ENCODE data around the gene GSPT1. TPM values are rescaled to one million over a fixed set of nuclear protein-coding genes. Genes with fewer than 3 reads are reported as not detected.

The GSPT1 gene
- total RNA-seq, 2 experiments from 2014 or later, result 54.3 to 146 TPM

- no peak for TF ChIP-seq EZH2phosphoT487 (IDR thresholded peaks at IDR 0.05; ENCODE audit: borderline replicate concordance, low read depth, low read length)
- TF ChIP-seq, protein P1, sequence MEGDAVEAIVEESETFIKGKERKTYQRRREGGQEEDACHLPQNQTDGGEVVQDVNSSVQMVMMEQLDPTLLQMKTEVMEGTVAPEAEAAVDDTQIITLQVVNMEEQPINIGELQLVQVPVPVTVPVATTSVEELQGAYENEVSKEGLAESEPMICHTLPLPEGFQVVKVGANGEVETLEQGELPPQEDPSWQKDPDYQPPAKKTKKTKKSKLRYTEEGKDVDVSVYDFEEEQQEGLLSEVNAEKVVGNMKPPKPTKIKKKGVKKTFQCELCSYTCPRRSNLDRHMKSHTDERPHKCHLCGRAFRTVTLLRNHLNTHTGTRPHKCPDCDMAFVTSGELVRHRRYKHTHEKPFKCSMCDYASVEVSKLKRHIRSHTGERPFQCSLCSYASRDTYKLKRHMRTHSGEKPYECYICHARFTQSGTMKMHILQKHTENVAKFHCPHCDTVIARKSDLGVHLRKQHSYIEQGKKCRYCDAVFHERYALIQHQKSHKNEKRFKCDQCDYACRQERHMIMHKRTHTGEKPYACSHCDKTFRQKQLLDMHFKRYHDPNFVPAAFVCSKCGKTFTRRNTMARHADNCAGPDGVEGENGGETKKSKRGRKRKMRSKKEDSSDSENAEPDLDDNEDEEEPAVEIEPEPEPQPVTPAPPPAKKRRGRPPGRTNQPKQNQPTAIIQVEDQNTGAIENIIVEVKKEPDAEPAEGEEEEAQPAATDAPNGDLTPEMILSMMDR (conservative IDR thresholded peaks at IDR 0.05; ENCODE audit: low read length), result no peak
- Histone ChIP-seq H3K9me2 (ENCODE audit: insufficient read depth, low read length) (no peaks in the 10 kb centered on the region), H4K20me1 (ENCODE audit: insufficient read depth, low read length) (0 out of 2 replicates have a peak, but pooled peaks cover 4% of the 10 kb centered on the region), H2AFZ (ENCODE audit: low read length) (no peak overlapping the region), H3K79me2 (ENCODE audit: insufficient read depth, low read depth, low read length) (peaks cover 7% of the 10 kb centered on the region; the same call in 1 of the 2 replicates), H3K27ac (ENCODE audit: low read depth, low read length, poor library complexity, severe bottlenecking) (no peak overlapping the region), H3K9me3 (ENCODE audit: low read length) (no peaks in the 10 kb centered on the region), H3K4me2 (ENCODE audit: low read length) (no peak overlapping the region), H3K4me1 (ENCODE audit: insufficient read depth, low read length, poor library complexity, severe bottlenecking) (peaks cover 6% of the 10 kb centered on the region), H3K36me3 (ENCODE audit: insufficient read depth, low read length) (peaks cover 79% of the 10 kb centered on the region), H3K4me3 (ENCODE audit: low read depth, low read length, poor library complexity, severe bottlenecking) (no peak overlapping the region)
- POLR2A ChIA-PET, result no interaction called here
- CTCF ChIA-PET (ENCODE audit: unreplicated experiment), result no interaction called here
- intact Hi-C loops (cut with micrococcal nuclease; ENCODE audit: unreplicated experiment), result loop anchor here (2.0 to 5.0 kb wide), 2 partner anchors 24 to 197 kb away; no protein-coding TSS in a partner anchor
- no peak for DNase-seq (ENCODE audit: low spot score)
- no TSS peak for BruUV-seq (replicated peaks)
Observed at GRCh38 chr16:11870399-11870798, 45.4 kb downstream of the GSPT1 start.

DNA sequence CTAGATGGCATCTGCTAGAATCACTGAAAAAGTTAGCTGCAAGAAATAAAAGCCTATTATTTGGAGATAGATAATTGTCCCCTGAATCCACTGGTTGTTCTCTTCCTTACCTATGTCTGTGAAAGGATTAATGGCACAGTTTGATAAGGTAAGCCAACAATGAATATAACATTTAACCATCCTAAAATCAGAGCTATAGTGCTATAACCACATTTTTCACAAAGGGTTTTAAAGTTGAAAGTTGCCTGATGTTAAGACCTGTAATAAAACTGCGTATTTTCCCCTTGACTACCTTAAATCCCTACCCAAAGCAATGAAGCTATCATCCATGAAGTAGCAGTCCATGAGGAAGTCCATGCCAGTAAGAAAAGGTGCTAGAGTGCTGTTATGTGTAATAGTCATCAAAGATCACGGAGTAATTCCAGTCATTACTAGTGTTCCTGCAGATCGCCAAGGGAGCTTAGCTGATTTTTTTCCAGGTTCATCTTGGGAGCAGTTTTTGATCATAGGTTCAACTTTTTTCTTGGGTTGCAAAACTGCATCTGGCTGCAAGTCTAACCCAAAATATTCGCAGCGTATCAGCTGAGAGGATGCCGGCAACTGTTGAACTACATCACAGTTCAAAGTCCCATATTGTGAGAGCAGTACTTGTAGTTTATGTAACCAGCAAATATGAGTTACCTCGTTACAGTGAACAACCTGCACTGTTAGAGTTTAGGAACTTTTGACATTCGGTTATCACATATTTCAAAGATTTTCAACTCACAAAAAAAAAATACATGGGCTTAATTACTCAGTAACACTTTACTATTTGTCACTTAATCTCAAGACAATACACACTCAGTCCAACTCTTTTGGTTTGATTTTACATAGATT lies 46.2 kb downstream of the GSPT1 start:
- peaks cover 71% of the 10 kb centered on the region for H3K36me3 ChIP-seq (ENCODE audit: insufficient read depth, low read length)
- no peak for DNase-seq (ENCODE audit: low spot score)
- no TSS peak for BruUV-seq (replicated peaks)

More for the DNA sequence above, 46.2 kb downstream of the GSPT1 start:
- Histone ChIP-seq H3K9me3 (ENCODE audit: low read length) (no peaks in the 10 kb centered on the region), H3K79me2 (ENCODE audit: insufficient read depth, low read depth, low read length) (peaks cover 7% of the 10 kb centered on the region; the same call in 1 of the 2 replicates), H4K20me1 (ENCODE audit: insufficient read depth, low read length) (0 out of 2 replicates have a peak, but pooled peaks cover 4% of the 10 kb centered on the region), H3K4me1 (ENCODE audit: insufficient read depth, low read length, poor library complexity, severe bottlenecking) (peaks cover 11% of the 10 kb centered on the region), H2AFZ (ENCODE audit: low read length) (no peak overlapping the region), H3K4me3 (ENCODE audit: low read depth, low read length, poor library complexity, severe bottlenecking) (no peak overlapping the region), H3K9me2 (ENCODE audit: insufficient read depth, low read length) (no peaks in the 10 kb centered on the region), H3K4me2 (ENCODE audit: low read length) (no peak overlapping the region), H3K27ac (ENCODE audit: low read depth, low read length, poor library complexity, severe bottlenecking) (no peak overlapping the region)
- intact Hi-C loops (cut with micrococcal nuclease; ENCODE audit: unreplicated experiment), result loop anchor here (2.0 to 5.0 kb wide), 2 partner anchors 25 to 198 kb away; no protein-coding TSS in a partner anchor
- TF ChIP-seq, protein P1 (conservative IDR thresholded peaks at IDR 0.05; ENCODE audit: low read length), result no peak
- no peak for TF ChIP-seq EZH2phosphoT487 (IDR thresholded peaks at IDR 0.05; ENCODE audit: borderline replicate concordance, low read depth, low read length)
- ChIA-PET POLR2A (no interaction called here), CTCF (ENCODE audit: unreplicated experiment) (no interaction called here)
